Stimulated activated CD8-positive, alpha-beta memory T cell treated with anti-CD3 and anti-CD28 coated beads, Interleukin-15, amount 100 ng/mL, for 48 hours (primary cell): Measurements from ENCODE around the gene CCDC71.

Source experiments
- DNase-seq, 2 donors: peaks; one replicate each; pipeline ENCODE4 v3.0.0-alpha.2; 2020; ENCODE audit warnings: low read depth in 2 of 2

The CCDC71 gene

GRCh38 chr3:49170744-49171118, 4.6 kb upstream of the CCDC71 start:
- no peak for DNase-seq

GRCh38 chr3:49166752-49167556, 823 bp upstream of the CCDC71 start:
- DNase-seq = no peak

- no peak for DNase-seq
Observed at GRCh38 chr3:49164983-49165720, 979 bp downstream of the CCDC71 start.

GRCh38 chr3:49163609-49164008, 2.5 kb downstream of the CCDC71 start:
- DNase-seq = no peak

- no peak for DNase-seq
Observed at GRCh38 chr3:49162751-49163419, 3.2 kb downstream of the CCDC71 start.

GRCh38 chr3:49161808-49162530, 4.2 kb downstream of the CCDC71 start:
- peak; percentile 11 to 31 for DNase-seq

GRCh38 chr3:49161197-49161596, 4.9 kb downstream of the CCDC71 start:
- DNase-seq = no peak

- no peak for DNase-seq
Observed at GRCh38 chr3:49158792-49159191, 7.3 kb downstream of the CCDC71 start.

- peak in 1 of 2 donors; percentile 31 for DNase-seq
Observed at GRCh38 chr3:49158103-49158709, 7.9 kb downstream of the CCDC71 start.

GRCh38 chr3:49157289-49157688, 8.8 kb downstream of the CCDC71 start:
- DNase-seq = no peak

- DNase-seq = no peak
Observed at GRCh38 chr3:49153349-49153912, 12.7 kb downstream of the CCDC71 start.

- no peak for DNase-seq
Observed at GRCh38 chr3:49151610-49152009, 14.5 kb downstream of the CCDC71 start.

- no peak for DNase-seq
Observed at GRCh38 chr3:49148159-49148558, 18.0 kb downstream of the CCDC71 start.

- no peak for DNase-seq
Observed at GRCh38 chr3:49140080-49140479, 26.1 kb downstream of the CCDC71 start.

GRCh38 chr3:49135499-49135898, 30.6 kb downstream of the CCDC71 start:
- DNase-seq = no peak

GRCh38 chr3:49134471-49135265, 31.5 kb downstream of the CCDC71 start:
- DNase-seq = no peak

- DNase-seq = no peak
Observed at GRCh38 chr3:49133226-49133951, 32.7 kb downstream of the CCDC71 start.

GRCh38 chr3:49132437-49133225, 33.5 kb downstream of the CCDC71 start, which contains the start of gene LAMB2:
TSS of gene LAMB2 (minus strand) at chr3:49133050. CDS start at chr3:49132867, 183 bp downstream.
- no peak for DNase-seq

- DNase-seq = no peak
Observed at GRCh38 chr3:49132073-49132436, 34.1 kb downstream of the CCDC71 start.
